NCI-H2227 (cell line): Measurements from ENCODE around the gene FBL.
A peak's percentile ranks its signal among the peaks of the same experiment; 100 is the strongest.
"Not testable (repeated sequence)": the region's sequence is repeated elsewhere in the genome, so short reads cannot be mapped to it uniquely, and the experiment has no call there.

Experiments
- DNase-seq: peaks from one replicate; lab custom pipeline; 2025; ENCODE audit not compliant: unreplicated experiment; lab: John Stamatoyannopoulos, UW

FBL gene

DNA sequence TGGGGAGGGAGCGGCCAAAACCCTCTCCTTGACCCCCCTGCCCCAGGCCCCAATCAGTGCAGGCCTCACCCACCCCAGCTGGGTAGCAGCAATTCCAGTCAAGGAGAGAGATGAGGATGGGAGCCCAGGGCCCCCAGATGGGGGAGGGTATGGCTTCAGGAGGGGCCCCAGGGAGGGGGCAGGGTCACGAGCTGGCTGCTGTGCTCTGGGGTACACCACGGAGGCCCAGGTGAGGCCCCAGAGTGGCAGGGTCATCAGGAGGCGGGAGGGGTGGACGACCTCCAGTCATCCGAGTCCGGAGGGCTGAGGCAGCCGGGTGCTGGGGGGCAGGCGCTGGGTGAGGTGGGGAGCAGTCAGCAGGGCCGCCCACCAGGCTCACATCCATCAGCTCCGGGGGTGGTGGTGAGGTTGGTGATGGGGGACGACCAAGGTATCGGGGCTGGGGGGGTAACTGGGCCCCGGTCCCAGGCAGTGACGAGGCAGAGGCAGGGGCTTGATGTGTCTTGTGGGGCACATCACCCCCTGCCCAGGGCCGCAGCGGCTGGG, 20.6 kb downstream of the FBL start:
- DNase-seq = no peak

DNA sequence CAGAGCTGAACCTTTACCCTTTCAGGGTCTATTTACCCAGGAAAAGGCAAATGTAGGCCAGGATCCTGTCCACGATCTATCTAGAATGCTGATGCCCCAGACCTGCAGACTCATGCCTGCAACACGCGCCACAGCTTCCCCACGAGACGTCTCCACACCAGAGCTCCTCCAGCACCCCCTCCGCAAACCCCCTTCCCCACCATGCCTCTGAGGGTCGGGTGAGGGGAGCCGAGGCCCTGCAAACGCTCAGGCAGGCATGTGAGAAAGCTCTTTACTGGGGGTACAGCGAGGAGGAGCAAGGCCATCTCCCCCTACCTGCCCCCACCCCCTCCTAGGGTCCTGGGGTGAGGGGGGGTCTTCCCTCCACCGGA, 21.1 kb downstream of the FBL start:
- DNase-seq = no peak

DNA sequence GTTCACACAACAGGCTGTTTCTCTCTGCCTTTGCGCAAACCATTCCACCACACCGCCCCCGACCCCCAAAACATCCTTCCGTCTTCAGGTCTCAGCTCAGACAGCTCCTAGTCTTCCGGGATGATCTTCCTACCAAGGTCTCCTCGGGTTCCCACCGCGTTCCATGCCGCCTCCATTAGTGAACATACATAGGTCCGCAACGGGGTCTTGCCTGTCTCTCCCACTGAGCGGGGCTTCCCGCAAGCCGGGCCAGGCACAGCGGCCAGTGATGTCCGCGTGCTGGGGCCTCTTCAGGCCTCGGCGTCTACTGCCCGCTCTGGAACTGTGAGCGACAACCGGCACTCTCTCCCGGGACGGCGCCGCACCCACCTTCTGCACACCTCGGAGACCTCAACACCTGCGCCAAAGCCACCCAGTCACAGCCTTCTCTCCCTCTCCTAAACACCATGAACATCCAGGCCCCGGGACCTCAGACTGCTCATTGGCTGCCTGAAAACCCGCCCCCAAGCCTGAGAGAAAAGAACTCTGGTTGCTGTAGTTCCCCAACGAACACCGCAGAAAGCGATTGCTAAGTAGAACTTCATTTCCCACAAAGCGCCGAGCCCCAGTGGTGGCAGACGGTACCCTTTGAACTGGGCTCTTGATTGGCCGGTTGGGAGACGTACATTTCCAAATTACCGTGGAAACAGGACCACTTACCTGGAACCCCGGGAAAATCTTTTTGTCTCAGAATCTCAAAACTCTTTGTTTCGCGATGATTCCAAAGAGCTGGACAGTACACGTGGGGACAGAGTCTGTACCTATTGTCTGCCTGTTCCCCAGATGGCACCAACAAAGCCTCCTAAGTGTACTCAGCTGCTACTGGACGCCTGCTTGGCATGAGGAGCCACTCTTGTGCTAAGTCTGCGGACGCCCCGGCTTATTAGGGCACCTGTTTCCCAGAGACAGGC, 21.8 kb downstream of the FBL start:
- peak; percentile 99 for DNase-seq

DNA sequence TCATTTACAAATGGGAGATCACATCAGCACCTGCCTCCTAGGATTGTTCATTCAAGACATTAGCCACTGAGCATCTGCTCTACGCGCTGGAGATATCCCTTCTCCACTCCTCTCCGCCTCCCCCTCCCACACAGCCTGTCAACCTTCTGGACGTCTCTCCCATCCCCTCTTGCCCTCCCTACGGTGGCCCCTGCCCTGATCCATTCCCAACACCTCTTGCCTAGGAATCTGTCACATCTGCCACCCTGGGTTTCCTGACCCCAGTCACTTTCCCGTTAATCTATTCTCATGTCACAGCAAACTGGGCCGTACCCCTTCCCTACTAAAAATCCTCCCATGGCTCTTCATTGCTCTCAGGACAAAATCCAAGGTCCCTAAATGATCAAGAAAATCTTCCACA, 22.5 kb downstream of the FBL start:
- peak; percentile 67 for DNase-seq

DNA sequence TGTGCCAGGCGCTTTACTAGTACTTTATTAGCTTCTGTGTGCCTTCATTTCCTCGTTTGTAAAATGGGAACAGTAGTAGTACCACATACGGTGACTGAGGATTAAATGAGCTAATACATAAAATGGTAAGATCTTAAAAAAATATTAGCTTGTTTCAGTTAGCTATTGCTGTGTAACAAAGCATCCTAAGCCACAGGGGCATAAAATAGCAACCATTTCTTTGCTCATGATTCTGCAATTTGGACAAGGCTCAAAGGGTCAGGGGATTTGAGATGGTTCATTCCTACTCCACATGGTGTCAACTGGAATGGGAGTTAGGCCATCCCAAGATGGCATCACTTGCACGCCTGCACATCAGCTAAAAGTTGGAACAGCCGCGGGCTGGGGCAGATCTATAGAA, 25.5 kb downstream of the FBL start:
- no peak for DNase-seq

DNA sequence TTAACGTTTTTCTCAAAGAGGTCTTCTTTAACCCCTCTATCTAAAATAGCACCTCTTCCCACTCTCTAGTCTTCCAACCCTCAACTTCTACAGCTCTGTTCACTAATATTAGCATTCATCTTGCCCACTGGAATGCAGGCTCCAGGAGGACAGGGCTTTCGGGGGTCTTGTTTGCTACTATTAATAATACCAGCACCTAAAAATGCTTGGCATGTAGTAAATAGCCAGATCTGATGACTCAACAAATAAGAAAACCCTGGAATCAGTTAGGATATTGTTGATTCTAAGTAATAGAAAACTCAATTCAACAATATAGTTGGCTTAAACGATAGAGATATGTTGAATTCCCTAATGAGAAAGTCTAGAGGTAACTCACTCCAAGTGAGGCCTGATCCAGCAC, 26.4 kb downstream of the FBL start:
- no peak for DNase-seq

DNA sequence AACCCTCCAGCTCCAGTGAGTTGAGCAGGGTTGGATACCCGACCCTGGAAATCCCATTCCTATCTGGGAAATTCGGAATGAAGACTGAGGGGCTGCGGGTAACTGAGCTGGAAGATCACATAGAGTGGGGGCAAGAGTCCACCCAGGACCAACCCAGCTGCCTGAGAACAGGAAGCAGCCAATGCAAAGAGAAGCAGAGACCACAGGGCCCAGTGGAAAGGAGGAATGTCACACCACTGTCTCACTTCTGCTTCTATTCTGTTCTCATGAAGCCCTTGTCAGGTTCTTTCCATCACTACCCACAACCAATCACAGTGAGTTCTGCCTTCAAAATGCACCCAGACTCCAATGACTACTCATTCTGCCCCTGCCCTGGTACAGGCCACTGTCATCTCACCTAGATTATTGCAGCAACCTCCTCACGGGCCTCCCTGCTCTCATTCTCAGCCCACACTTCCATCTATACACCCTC, 27.5 kb downstream of the FBL start:
- DNase-seq = no peak

DNA sequence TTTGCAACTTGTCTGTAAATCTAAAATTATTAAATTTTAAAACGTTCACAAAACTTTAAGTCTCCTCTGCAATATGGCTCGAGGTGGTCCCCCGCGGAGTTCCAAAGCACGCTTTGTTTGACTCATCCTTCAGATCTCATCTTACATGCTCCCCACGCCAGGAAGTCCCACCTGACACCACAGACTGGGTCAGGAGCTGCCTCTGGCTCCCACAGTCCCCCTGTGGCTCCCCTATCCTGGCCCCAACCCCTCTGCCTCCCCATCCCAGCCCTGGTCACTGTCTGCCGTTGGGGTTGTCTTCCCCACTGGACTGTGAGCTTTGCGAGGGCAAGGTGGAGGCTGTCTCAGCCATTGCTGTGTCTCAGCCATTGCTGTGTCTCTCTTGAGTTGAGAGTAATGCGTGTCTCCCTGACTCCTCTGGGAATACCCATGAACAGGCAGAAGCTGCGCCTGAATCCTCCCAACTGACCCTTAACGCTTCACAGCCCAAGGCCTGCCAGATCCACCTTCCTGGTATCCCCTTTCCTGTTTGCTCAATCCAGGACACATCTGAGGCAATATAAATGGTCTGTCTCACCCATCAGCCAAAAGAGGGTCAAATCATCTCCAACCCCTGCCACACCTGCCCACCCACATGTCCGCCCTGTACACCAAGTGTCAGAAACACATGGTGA, 28.2 kb downstream of the FBL start:
- no peak for DNase-seq

DNA sequence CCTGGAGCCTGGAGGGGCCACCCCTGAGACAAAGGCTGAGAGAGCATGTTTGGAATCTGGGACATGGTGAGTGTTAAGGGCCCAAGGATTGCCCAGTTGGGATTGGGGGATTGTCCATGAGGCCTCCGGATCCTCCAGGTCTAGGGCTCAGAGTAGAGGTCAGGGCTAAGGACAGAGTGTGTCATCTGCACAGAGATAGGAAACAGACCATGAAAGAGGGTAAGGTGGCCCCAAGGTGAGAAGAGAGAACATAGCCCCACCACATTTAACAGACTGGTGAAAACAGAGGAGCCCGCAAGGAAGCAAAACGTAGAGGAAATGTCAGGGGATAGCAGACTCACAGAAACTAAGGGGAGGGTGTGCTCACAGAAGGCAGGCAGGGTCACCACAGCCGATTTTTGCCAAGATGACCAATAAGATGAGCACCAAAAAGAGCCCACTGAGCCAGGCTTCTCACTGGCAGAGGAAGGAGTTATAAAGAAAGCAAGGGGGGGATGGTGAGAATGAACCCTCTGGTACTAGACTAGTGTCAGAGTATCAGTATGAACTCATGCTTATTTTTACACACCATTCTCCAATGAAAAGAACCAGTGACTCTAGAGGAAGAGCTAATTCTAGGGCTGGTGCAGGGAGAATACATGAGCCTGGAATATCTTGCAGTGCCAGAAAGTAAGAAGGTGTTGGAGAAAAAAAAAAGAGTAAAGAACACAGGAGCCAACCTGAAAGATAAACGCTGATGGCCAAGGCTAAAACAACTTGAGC, 29.7 kb downstream of the FBL start:
- no peak for DNase-seq

DNA sequence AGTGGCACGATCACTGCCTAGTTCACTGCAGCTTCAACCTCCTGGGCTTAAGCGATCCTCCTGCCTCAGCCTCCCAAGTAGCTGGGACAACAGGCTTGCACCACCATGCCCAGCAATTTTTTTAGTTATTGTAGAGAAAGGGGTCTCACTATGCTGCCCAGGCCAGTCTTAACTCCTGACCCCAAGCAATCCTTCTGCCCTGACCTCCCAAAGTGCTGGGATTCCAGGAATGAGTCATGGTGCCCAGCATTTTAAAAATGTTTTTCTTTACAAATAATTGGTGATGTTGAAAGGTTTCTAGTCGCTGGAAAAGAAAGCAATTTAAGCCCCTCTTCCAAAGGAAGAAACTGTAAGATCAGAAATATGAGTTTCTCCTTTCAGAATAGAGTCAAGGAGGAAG, 31.6 kb downstream of the FBL start:
- DNase-seq = no peak

DNA sequence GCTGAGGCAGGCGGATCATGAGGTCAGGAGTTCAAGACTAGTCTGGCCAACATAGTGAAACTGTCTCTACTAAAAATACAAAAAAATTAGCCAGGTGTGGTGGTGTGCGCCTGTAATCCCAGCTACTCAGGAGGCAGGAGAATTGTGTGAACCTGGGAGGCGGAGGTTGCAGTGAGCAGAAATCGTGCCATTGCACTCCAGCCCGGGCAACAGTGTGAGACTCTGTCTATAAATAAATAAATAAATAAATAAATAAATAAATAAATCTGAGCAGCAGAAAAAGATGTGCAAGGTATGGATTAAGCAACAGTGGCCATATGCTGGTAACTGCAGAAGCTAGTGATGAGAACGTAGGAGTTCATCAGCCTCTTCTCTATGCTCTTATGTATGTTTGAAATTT, 32.1 kb downstream of the FBL start:
- not testable (repeated sequence) for DNase-seq

DNA sequence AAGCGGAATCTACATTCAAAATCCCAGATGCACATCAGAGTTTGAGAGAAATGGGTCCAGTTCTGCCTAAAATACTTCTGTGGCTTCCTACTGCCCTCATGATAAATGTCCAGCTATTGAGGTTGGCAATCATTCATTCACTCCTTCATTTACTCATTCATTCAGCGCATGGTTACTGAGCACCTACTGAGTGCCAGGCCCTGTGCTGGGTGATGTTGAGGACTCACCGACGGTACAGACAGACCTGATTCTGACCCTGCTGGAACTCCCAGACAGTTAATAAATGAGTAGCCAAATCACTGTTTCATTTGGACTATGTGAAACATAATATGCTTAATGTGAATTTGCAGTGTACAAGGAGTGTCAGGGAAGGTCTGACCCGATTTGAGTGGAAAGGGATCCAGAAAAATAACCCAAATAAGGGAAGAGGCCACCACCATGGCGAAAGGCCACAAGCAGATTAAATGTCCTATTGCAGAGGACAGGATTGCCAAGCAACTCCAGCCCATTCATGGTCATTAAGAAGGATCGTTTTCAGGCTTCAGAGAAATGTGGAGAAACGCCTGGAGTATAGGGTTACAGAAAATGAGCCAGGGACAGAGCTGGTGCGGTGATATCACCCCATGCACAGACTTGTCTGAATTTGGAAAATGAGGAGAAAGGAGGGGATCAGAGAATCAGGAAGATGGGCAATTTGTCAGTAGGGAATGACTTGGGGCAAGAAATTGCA, 32.8 kb downstream of the FBL start:
- no peak for DNase-seq

DNA sequence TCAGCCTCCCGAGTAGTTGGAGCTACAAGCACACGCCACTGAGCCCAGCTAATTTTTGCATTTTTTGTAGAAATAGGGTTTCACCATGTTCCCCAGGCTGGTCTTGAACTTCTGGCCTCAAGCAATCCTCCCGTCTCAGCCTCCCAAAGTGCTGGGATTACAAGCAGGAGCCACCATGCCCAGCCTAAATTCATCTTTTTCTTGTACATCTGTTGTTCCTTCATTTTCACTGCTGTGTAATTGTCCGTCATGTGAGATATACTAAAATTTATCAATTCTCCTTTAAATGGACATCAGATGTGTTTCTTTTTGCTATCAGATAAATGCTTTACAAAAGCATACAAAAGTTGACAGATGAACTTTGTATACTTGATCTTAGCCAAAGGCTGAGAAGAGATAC, 35.1 kb downstream of the FBL start:
- no peak for DNase-seq

DNA sequence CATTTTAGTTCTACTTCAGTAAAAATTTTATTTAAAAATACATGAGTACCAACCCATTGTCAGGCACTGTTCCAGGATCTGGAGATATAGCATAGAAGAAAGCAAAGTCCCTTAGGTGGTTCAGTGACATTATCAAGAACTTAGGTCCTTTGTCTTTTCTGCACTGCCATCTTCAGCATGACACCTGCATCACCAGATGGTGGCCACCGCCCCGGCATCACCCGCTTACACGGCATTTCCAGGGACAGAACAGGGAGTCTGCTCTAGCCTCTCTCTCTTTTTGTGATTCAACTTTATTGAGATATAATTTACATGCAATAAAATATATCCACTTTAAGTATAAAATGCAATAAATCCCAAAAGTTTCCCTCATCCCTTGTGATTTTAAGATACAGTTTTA, 35.8 kb downstream of the FBL start:
- DNase-seq = no peak

DNA sequence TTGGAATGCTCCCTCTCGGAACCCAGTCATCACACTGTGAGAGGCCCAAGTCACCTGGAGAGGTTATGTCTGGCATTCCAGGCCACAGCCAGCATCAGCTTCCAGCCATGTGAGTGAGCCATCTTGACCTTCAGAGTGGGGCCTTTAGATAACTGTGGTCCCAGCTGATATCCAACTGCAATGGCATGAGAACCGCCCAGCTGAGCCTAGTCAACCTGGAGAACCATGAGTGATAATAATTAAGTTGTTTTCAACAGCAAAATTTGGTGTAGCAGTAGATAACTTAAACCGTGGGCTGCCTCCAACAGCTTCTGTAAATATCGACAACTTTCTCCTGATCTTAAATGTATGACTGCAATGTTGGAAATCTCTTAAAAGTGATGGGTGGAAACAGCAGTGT, 36.8 kb downstream of the FBL start:
- DNase-seq = no peak

DNA sequence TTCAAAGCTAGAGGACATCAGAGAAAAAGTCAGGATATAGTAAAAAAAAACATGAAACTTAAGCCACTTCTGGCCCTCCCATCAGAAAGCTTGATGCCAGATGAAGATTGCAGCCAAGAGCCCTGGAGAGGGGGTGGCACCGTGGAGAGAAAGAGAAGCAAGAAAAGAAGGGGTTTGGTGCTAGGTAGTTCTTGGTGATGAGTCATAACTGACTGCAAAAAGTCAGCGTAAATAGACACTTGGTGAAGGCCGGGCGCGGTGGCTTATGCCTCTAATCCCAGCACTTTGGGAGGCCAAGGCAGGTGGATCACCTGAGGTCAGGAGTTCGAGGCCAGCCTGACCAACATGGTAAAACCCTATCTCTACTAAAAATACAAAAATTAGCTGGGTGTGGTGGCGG, 37.5 kb downstream of the FBL start:
- DNase-seq = not testable (repeated sequence)

DNA sequence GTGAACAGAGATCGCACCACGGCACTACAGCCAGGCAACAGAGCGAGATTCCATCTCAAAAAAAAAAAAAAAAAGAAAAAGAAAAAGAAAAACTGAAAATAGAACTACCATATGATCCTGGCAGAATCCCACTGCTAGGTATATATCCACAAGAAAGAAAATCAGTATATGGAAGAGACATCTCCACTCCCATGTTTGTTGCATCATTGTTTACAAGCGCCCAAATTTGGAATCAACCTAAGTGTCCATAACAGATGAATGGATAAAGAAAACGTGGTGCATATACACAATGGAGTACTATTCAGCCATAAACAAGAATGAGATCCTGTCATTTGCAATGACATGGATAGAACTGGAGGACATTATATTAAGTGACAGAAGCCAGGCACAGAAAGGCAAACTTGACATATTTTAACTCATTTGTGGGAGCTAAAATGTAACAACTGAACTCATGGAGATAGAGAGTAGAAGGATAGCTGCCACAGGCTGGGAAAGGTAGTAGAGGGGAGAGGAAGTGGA, 38.3 kb downstream of the FBL start:
- DNase-seq = no peak

DNA sequence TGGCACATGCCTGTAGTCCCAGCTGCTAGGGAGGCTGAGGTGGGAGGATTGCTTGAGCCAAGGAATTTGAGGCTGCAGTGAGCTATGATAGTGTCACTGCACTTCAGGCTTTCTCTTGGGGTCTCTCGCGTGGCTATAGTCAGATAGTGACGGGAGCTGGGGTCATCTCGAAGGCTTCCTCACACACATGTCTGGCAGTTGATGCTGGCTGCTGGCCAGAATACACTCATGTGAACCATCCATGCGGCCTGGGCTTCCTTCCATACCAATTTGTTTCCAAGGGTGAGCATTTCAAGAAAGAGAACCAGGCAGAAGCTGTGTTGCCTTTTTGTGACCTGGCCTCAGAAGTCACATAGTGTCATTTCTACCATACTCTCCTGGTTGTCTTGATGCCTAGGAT, 41.1 kb downstream of the FBL start:
- DNase-seq = no peak

DNA sequence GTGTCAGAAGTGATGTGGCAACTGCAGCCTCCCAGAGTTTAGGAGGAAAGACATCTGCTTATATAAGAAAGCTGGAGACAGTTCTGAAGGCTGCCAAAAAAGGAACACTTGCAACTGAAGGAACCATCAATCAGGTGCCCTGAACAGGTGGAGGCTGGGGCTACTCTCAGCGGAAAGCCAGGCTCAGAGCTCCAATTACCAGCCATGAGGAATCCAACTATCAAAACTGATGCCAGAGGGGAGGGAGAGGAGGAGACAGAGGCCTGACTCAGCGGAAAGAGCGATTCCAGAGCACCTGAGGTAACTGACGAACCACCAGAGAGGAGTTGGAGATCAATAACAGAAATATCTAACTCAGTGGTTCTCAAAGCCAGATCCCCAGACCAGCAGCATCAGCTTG, 43.2 kb downstream of the FBL start:
- DNase-seq = peak; percentile 52

DNA sequence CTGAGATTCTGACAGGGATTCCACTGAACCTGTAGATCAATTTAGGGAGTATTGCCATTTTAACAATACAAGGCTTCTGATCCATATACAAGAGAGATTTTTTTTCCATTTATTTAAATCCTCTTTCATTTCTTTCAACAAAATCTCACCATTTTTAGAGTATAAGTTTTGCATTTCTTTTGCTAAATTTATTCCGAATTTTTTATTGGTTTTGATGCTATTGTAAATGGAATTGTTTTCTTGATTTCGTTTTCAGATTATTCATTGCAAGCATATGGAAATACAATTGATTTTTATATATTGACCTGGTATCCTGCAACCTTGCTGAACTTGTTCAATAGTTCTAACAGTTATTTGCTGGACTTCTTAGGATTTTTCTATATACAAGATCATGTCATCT, 49.1 kb downstream of the FBL start:
- no peak for DNase-seq
